Stimulated activated CD4-positive, alpha-beta T cell treated with anti-CD3 and anti-CD28 coated beads, Interleukin-2, amount 100 ng/mL, for 24 hours (primary cell): ENCODE measurements around the gene NINL.
"Not testable (repeated sequence)": the region's sequence is repeated elsewhere in the genome, so short reads cannot be mapped to it uniquely, and the experiment has no call there.

Source experiments
- DNase-seq, 2 donors: peaks; one replicate each; pipeline ENCODE4 v3.0.0-alpha.2; 2020

Gene NINL

DNA sequence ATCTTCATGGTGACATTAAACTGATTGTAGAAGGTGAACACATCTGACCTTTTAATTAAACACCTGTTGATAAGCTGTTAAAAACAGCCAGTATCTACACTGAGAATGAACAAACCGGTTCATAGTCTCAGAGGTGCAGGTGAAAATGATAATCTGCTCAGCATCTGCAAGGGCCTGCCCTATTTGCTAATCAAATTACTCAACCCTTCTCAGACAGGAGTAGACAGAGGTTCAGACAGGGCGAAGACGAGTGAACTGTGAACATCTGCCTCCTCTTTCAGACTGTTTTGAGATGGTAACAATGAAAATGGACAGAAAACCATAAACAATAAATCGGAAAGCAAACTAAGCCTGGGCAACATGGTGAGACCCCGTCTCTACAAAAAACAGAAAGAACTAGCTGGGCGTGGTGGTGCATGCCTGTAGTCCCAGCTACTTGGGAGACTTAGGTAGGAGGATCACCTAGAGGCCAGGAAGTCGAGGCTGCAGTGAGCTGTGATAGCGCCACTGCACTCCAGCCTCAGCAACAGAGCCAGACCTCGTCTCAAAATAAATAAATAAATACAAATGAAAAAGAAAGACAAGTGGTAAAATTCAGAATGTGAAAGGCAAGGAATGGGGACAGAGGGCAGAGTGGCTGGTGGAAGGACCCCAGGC lies 55.9 kb downstream of the NINL start:
- DNase-seq: no peak

DNA sequence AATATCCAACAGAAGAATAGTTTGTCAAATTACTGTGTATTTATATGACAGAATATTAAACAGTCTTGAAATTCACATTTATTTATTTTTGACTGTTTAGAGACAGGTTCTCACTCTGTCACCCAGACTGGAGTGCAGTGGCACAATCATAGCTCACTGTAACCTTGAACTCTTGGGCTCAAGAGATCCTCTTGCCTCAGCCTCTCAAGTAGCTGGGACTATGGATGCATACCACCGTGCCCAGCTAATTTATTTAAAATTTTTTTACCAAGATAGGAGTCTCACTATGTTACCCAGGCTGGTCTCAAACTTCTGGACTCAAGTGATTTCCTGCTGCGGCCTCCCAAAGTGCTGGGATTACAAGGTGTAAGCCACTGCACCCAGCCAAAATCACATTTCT lies 57.4 kb downstream of the NINL start:
- DNase-seq: no peak

GRCh38 chr20:25526446-25526845 lies 58.9 kb downstream of the NINL start:
- DNase-seq: no peak

GRCh38 chr20:25525867-25526266 lies 59.5 kb downstream of the NINL start:
- no peak for DNase-seq

GRCh38 chr20:25525295-25525694 lies 60.0 kb downstream of the NINL start:
- DNase-seq: no peak

DNA sequence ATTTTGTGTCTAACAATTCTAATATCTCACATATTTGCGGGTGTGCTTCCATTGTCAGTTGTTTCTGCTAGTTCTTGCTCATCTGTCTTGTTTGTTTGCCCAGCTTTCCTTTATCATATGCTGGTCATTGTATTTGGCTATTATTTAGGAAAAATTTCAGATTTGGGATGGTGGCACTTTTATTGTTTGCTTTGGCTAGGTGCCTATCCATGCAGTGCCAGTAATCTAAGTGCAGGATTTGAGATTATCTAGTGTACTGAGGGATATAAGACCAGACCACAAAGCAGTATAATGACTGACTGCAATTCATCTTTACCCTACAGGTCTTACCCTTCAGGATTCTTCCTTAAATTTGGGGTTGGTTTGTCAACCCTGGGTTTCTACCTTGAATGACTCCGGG lies 63.9 kb downstream of the NINL start:
- no peak for DNase-seq

- no peak for DNase-seq
Observed at GRCh38 chr20:25517124-25517523, 68.2 kb downstream of the NINL start.

DNA sequence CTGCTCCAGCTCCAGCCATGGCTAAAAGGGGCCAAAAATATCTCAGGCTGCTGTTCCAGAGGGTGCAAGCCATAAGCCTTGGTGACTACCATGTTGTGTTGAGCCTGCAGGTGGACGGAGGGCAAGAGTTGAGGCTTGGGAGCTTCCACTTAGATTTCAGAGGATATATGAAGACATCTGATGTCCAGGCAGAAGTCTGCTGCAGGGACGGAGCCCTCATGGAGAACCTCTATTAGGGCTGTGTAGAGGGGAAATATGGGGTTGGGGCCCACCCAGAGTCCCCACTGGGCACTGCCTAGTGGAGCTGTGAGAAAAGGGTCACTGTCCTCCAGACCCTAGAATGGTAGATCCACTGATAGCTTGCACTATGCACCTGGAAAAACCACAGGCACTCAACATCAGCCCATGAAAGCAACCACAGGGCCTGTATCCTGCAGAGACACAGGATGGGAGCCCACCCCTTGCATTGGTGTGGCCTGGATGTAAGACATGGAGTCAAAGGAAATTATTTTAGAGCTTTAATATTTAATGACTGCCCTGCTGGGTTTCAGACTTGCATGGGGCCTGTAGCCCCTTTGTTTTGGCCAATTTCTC lies 70.5 kb downstream of the NINL start:
- DNase-seq: no peak

GRCh38 chr20:25514195-25514594 lies 71.1 kb downstream of the NINL start:
- DNase-seq: no peak

GRCh38 chr20:25512709-25513108 lies 72.6 kb downstream of the NINL start:
- DNase-seq: no peak

DNA sequence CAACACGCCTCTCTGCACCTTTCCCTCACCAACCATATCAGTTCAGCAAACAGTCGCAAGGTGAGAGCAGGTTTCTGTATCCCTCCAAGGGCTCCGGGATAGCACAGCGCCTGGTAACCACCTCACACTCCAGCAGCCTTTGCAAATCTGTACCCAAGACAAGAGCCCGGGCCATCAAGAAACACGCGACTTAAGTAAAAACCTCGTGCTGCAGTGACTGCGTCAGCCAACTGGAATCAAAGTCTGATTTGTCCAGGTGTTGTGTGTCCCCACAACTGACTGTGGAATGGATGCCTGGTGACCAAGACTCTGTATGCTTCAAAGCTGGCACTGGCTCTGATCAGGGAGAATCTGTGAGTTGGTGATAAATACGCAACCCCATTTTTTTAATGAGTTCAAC lies 74.1 kb downstream of the NINL start:
- no peak for DNase-seq

DNA sequence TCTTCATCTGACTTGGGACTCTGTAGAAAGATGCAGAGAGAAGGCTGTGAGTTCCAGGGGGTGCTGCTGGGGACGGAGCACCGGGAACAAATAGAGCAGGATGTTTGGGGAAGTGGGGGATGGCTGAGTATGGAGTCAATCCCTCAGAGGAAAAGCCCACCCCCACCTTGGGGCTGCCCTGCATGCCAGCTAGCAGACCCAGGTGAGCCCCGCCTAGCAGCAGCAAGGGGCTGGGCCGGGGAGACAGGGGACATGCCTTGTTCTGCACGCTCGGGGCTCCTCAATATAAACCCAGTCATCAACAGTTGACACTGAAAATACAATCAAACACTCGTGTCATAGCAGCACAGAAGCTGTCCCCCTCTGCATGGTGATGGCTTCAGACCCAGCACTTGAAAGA lies 74.6 kb downstream of the NINL start:
- DNase-seq: no peak

GRCh38 chr20:25510202-25510601 lies 75.1 kb downstream of the NINL start:
- no peak for DNase-seq

- DNase-seq: no peak
Observed at GRCh38 chr20:25509084-25509483, 76.2 kb downstream of the NINL start.

GRCh38 chr20:25508083-25508770 lies 77.1 kb downstream of the NINL start:
- no peak for DNase-seq

GRCh38 chr20:25507385-25508082 lies 77.8 kb downstream of the NINL start:
- DNase-seq: no peak

DNA sequence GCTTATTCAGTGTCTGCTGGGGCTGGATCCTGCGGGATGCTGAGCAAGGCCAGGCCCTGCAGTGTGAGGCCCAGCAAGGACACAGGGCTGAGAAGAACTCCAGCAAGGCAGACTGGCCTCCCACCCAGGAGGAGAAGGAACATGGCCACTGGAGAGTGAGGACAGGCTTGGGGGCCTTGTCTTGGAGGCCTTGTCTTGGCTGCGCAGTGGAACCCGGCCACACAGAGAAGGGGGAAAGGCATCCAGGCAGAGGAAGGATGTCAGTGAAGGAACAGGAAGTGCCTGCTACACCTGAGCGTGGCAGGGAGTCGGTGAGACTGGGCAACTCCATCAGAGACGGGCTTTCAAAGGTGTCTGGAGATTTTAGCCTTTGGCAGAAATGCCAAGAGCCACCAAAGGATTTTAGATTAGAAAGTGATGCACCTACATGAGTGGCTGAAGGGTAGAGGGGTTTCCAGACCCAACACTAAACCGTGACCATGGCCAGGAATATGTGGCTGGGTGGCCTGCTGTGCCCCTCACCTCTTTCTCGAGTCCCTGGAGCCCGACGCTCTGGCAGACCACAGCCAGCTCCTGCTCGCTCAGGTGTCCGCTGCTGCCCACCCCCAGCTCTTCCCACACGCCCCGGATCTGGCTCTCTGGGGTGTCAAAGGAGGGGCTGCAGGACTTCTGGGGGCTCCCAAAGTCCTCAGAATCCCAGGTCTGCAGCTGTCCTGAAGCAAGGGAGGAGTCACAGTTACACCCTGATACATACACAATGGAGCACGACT lies 80.8 kb downstream of the NINL start:
- DNase-seq: no peak

DNA sequence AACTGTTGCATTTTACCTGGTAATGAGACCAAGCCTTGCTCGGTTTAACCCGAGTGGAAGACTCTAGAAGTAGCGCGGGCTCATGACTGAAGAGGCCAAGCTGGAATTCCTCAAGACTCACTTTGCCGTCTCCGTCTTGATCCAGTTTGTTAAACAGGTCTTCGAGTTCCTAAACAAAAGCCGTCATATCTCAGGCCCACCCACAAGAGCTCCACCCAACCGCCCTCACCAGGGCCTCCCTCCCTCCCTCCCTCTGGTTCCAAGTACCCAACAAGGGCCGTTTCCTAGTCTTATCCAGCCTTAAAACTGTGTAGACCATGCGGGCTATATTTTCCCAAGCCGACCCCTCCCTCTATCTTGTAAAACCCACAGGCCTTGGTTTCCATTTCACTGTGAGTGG lies 81.4 kb downstream of the NINL start:
- no peak for DNase-seq

DNA sequence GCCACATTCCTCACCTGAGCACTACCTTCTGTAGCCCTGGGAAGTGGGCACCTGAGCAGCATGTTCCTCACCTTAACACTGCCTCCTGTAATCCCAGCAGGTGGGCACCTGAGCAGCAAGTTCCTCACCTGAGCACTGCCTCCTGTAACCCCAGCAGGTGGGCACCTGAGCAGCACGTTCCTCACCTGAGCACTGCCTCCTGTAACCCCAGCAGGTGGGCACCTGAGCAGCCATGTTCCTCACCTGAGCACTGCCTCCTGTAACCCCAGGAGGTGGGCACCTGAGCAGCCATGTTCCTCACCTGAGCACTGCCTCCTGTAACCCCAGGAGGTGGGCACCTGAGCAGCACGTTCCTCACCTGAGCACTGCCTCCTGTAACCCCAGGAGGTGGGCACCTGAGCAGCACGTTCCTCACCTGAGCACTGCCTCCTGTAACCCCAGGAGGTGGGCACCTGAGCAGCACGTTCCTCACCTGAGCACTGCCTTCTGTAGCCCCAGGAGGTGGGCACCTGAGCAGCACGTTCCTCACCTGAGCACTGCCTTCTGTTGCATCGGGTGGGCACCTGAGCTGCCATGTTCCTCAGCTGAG lies 82.2 kb downstream of the NINL start:
- not testable (repeated sequence) for DNase-seq

- no peak for DNase-seq
Observed at GRCh38 chr20:25500880-25501351, 84.4 kb downstream of the NINL start.

DNA sequence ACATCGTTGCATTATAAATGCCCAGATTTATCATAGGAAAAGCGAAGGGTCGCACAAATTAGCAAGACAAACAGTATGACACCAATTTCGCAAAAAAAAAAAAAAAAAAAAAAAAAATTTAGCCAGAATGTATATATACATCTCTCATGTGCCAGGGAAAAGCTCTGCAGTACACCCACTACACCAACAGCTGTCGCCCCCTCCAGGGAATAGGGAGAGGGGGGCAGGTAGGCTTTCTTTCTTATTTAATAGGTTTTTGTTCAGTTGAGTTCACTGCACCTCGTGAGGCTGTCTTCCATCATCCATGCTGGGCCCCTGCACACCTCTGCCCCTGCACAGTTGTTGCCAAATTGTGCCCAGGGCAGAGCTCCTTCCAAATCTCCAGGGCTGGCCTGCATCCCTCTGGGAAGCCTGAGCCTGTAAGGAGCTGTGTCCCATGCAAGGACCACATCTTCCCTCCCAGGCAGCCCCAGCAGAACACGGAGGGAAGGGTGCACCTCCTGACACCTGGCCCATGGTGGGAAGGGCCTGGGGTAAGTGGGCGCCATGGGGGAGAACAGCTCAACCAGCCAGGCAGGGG lies 85.4 kb downstream of the NINL start:
- no peak for DNase-seq

DNA sequence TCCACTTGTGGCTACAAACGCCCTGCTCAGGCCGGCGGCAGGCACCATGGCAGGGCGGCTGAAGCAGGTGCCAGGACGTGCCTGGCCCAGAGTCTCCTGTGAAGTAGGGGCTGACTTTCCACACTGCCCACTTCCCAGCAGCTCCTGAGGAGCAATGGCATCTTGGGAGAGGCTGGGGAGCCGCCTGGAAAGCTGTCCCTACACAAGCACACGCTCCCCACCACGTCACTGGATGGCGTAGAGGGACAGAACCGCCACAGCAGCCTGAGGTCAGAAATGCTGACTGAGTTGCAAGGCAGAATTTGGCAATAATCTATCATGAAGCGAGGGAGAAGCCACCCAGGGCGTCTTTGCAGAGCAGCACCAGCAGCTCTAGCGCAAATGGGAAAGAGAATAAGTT lies 86.3 kb downstream of the NINL start:
- DNase-seq: no peak
